Left lobe of liver (tissue), 2 donors: ENCODE measurements around the gene NKAIN2. TPM values are rescaled to one million over a fixed set of nuclear protein-coding genes. Genes with fewer than 3 reads are reported as not detected.

ENCODE experiments used
- ATAC-seq: fragments of 200-7000 bp; cut with Tn5 transposase; one replicate; pipeline ENCODE4 v1.9.1; 2020; ENCODE audit warnings: mild to moderate bottlenecking, moderate library complexity
- DNase-seq: peaks from one replicate; pipeline ENCODE4 v3.0.0-alpha.2; 2020; ENCODE audit warnings: low spot score
- total RNA-seq: library from RNA; stranded (reverse); gene quantifications from one replicate; pipeline ENCODE4 v1.2.1, GENCODE V29; 2021
- donor health status: DM: no; HTN: no; CAD: no; lungs with moderate emphysema.
- donor health status: DM: no; HTN: yes; CAD: no.

The NKAIN2 gene
- total RNA-seq, 1 donor from 2014 or later: not detected

DNA sequence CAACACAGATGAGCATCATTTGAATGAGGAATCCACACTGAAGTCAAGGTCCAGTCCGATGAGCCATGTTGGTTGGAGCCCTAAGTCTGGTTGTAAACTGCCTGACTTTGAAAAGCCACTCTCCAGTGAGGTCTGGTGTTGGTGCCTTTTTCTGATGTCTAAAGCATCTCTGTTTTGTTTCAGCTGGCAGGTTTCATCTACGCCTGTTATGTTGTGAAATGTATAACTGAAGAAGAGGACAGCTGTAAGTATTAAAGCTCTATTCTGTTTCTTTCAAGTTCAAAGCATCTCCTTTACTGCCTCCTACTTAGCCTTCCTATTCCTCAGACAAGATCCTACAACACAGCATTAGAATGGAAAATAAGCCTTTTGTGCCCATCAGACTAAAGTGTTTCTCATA is 987.5 kb downstream of the NKAIN2 start:
- ATAC-seq (no peak), DNase-seq (no peak)

DNA sequence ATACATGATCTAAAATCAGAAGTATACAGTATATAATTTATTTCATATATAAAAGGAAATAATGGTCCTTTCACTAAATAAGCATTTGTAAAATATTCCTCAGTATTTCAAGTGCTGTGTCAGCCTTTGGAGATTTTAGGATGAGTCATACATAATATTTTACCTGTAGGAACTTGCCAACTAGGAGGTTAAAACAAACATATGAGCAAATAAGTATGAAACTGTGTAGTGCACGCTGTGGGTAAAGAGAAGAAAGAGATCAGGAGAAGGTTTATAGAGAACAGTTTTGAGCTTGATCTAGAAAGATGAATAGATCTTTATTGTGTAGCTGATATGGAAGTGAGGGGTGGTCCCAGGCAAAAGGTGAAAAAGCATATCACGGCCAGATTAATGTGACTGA is 988.7 kb downstream of the NKAIN2 start:
- no peak for ATAC-seq
- DNase-seq: no peak

DNA sequence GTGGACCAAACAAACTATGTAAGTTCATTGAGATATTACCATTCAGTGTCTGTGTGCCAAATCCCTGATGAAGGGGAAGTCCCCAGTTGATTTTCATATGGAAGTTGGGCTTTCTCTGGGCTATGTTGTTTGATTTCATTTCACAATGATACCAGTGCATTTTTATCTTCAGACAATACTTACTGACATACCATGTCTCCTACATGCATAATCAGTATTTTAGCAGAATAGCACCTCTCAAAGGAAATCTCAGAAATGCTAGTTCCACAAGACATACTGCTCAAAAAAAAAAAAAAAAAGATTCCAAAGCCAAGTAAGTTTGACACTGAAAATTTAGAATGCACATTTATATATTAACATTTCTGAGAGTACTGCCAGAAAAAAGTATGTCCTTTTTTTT is 989.7 kb downstream of the NKAIN2 start:
- ATAC-seq: no peak

DNA sequence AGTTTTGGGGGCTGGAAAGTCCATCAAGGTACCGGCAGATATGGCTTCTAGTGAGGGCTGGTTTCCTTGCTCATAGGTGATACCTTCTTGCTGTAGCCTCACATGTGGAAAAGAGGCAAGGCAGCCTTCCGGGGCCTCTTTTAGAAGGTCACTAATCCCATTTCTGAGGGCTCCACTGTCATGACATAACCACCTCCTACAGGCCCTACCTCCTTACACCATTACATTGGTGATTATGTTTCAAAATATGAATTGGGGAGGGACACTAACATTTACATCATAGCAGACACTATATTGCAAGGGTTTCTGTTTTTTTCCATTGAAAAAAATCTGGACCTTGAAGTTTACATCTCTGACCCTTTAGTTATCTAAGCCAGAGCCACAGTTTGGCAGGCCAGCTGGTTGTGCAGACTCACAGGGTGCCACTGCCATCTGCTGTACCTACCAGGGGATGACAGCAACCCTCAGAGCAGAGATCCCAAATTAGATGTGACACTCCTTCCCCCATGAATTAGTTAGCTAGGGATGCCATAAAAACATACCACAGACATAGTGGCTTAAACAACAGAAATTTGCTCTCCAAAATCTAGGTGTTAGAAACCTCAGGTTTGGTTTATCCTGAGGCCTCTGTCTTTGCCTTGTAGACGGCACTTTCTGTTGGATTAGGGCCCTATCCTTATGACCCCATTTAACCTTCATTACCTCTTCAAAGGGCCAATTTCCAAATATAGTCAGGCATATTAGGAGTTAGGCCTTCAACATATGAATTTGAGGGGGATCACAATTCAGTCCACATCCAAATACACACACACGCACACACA is 992.2 kb downstream of the NKAIN2 start:
- ATAC-seq: peak; percentile 85
- no peak for DNase-seq

More for the DNA sequence above, 989.7 kb downstream of the NKAIN2 start:
- DNase-seq: no peak

DNA sequence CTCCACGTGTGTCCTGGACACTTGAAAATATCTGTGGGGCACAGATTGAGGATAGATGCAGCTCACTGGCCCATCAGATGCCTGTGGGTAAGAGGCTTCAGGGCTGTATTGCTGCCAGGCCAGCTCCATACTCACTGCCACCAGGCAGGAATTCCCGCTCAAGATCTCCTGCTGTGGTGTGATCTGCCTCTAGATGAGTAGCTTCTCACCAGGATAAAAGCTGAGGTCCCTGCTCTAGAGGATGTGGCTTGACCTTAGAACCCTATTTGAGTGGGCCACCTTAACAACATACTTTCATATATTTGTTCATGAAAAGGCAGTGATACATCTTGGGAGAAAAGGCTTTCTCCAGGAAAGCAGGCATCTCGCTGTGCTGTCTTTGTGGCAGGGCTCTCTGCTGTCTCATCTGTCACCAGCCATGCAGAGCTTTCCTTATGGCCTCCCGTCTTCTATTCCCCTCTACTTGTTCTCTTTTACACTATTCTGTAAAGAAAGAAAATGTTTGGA is 992.9 kb downstream of the NKAIN2 start:
- DNase-seq (no peak), ATAC-seq (no peak)

DNA sequence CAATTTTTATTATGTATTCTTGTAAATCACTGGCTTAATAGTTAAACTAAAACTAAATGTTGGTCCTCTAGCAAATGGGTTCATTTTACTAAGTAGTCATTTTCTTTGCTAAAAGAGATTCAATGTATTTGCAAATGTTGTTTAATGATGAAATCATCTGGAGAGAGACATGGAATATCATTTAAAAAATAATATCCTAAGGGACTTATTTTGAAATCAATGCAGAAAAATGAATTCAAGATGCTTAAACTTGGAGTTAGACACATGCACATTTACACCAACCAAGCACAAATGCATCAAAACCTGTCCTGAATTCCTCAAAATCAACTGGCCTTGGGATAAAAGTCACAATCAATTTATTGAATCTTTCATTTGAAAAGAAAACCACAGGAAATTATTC is 993.6 kb downstream of the NKAIN2 start:
- DNase-seq (no peak), ATAC-seq (no peak)

DNA sequence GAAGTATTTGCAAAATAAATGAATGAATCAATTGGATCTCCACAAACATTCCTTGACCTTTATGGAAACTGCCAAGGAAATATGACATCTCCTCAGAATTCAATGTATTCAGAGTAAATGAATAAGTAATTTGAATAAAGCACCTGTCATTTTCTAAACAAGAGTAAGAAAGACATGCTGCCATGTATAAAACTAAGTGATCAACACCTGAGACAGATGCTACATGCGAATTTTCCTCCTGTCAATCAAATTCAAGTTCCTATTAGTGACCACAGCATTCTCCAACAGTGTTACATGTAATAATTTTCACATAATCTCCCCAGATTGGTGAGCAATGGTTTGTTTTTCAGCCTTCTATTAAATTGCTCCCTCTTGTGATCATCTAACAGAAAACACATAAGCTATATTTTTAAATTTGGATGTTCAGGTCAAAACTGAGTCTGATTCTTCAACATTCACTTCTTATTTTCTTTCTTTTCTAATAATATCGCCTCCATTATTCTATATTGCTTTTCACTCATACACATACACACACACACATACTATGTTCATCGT is 995.4 kb downstream of the NKAIN2 start:
- ATAC-seq (no peak), DNase-seq (no peak)

DNA sequence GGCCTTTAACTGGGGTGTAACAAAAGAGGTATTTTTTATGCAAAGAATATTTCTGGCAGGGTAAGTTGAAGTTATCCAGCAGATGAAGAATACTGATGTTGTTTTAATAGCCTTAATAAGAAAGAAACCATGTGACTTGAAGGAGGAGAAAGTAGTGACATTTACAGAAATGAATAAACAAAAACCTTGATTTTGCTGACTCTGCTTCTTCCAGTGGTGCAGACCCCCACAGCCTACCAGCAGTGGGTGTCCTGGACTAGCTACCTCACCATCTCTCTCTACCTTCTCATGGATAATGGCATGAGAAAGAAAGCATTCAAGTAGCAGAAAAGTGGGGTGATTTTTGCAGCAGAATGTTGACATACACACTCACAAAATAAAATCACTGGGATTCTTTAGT is 996.0 kb downstream of the NKAIN2 start:
- ATAC-seq (no peak), DNase-seq (no peak)

DNA sequence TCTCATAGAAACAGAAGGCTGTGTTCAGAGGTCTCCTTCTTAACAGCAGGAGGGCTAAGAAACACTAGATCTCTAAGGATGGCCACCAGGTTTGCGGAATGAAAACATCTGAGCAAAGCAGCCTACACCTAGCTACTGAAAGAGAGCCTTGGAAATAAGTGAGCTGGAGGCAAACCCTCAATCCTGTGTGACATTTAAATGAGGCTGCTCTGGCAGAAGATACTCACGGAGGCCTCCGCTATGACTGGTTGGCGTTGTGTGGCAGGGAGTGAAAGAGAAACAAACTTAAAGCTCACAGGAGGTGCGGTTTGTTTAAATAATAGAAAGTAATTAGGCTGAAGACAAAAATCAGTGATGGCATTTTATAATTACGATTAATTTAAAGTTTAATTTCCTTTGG is 996.6 kb downstream of the NKAIN2 start:
- DNase-seq: no peak

DNA sequence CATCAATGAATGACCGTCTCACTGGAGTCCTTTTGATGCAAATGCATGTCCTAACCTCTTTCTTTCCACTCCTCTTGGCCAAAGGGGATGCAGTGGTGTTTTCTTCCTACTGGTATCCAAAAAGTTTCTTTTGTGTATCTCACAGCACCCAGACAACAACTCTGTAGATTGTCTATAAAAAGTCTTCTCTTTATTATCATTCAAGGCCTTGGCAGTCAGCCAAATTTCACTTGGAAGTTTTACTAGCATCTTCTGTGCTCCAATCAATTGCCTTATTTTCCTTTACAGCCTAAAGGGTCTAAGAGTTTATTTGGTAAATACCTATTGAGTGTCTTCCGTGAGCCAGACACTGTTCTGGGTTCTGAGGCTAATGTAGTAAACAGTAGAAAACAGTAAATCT is 1008.4 kb downstream of the NKAIN2 start:
- no peak for DNase-seq
- no peak for ATAC-seq

More for the DNA sequence above, 996.6 kb downstream of the NKAIN2 start:
- no peak for ATAC-seq

DNA sequence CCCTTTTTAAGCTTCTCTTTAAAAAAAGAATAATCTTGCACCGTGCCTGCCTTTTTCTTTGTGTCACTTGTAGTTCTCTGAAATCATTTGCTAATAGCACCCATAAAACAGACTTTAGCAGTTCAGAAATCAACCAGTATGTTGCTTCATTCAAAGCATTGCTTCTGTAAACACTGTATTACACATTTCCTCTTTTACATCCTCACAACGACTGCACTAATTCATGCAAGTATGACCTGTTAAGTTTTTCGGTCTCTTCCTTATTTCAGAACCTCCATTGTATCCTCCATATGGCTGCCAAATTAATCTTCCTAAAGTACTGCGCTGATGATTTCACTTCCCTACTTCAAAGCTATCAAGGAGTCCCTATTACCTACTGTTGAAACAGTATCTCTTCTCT is 1015.7 kb downstream of the NKAIN2 start:
- ATAC-seq: no peak
- no peak for DNase-seq

DNA sequence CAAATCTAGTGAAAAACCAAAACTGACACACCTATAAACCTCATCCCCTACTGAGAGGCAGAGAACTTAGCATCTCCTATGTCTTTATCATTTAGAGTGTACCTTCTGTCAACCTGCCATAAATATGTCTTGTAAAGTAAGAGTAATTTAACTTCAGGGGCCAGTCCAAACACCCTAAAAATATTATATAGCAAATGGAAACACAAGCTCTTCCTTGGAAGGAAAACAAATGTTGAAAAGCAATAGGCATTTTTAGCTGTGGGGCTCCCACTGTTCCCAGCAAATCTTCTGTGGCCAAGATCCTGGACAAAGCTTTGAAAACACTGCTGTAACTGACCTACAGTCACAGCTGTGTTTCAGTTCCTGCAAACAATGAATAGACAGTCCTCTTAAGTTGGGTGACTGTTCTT is 1018.5 kb downstream of the NKAIN2 start:
- ATAC-seq (no peak), DNase-seq (no peak)

DNA sequence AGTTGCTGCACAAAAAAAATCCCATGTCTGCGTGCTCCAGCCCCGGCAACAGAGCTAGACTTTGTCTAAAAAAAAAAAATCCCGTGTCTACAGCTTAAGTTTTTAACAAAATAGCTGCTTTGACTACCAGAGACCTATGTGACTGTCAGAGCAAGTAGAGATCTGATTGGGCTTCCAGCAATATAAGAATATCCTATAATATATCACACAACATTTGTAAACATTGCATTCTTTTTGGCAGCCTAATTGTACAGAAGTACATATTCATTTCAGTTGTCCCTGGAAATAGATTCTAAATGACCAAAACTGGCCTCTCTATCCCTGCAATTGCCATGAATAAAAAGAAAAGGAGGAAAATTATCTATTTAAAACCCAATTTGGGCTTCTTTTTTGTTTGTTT is 1019.1 kb downstream of the NKAIN2 start:
- ATAC-seq (no peak), DNase-seq (no peak)

DNA sequence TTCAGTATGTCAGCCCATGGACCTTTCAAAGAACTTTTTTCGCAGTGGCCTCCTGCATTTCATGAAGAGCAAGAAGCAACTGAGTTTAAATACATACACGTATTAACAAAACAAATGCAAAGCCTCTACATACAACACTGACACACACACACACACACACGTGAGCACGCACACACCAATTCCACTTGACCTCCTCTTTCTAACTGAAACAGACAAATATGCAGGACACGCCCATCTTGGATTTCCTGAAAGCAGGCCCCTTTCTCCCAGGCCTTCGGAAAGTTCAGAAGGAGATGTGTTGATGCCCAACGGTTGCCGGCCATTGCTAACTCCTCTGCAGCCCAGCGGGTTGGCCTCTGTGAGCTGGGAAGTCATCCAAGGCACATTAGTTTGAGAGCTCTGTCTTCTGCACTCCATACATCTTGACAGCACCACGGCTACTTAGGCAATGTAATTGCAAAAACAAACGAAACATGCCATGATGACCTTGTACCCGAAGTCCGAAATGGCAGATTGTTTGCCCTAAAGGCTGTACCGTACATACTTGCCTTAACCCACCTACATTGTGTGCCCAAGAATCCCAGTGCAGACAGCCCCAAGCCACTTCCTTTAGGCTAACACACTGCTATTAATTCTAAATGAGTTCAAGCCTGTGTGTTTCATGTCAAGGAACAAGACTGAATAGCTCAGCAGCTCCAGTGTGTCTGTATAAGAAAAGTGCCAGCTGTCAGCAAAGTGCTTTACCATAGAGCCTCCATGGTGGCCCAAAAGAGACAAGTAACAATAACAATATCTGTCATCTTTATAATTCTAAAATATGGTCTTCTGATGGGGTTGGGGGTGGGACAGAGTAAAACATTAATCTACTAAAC is 1019.8 kb downstream of the NKAIN2 start:
- no peak for ATAC-seq

DNA sequence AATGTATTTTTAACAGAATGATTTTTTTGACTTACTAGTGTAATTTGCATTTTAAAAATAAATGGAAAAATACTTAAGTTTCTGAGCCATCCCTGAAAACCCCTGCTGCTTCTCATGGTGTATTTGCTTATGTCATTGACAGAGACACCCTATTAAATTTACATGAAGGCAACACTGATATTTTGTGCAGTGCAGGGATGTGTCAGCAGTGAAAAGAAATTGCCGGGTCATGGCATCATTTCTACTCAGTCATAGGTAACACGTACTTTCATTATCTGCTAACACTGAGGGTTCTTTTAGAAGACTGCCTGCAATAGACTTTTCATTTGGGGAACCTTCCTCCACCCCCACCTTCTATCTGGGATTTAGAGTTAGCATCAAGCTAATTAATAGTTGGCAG is 1021.9 kb downstream of the NKAIN2 start:
- ATAC-seq (no peak), DNase-seq (no peak)

More for the DNA sequence above, 1019.8 kb downstream of the NKAIN2 start:
- no peak for DNase-seq

DNA sequence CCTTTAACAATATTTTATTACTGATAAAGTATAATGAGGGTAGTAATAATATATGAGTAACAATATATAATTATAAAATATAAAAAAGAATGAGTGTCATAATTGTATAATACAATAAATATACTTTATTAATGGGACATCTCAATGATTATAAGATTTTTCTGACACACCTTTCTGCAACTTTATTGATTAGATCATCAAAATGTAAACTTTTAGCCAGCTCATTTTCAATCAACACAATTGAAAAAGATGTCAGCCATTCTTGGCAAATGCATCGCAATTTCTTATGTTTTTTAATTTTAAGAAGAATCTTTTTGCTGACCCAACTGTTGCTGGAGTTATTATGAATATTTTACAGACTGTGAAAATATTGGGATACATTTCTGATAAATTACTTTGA is 1026.2 kb downstream of the NKAIN2 start:
- ATAC-seq: no peak

DNA sequence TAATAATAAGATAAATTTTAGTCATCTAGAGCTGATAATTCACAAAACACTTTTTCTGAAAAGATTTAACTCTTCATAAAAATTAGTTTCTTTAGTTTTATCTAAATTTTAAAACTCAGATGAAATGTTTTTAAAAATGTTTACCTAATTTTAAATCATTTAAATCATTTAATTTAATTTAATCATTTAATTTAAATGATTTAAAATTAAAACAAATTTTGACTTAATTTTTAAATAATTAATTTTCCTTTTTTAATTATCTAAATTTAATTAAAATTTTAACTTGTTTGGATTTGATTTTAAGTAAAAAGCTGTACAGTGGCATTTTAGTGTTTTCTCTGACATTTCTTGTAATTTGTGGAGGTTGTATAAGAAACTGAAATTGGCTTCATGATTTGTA is 1026.8 kb downstream of the NKAIN2 start:
- DNase-seq (no peak), ATAC-seq (no peak)

More for the DNA sequence above, 1026.2 kb downstream of the NKAIN2 start:
- no peak for DNase-seq

DNA sequence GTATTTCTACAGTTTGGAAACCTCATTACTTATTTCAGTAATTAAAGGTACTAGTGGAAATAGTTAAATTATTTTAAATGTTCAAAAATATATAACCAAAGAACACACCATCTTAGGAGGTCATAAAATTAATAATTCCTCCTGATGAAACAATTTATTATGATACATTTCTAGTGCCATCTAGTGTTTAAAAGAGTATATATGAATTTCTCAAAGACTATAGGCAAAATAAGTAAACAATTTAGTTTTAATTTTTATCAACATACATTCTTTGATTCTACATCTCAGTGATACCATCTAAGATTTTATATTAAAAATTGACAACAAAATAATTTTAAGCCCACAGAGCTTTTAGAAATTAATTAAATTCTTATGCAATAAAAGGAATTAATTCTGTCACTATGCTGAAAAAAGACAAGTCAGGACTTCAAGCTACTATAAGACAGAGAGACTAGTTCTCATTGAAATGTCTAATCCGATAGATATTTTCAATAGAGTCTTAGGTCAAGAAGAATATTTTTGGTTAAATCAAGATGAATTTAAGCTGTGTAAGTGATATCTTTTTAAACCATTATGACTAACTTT is 1050.8 kb downstream of the NKAIN2 start:
- no peak for DNase-seq

DNA sequence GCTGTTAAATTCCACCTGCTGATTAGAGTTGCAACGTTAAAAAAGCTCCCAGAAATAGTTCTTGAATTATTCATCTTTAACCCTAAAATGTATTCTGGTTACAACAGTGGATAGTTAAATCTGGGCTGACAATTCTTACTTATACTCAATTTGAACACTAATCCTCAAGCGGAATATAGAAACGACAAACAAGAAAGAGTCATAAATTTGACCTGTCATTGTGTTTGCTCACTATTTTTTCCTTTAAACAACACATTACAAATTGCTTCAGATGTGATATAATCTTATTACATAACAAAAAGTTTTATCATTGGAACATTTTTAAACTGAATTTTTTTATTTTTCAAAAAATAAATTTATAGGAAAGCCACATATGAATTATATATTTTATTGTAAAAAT is 1054.1 kb downstream of the NKAIN2 start:
- ATAC-seq: no peak

More for the DNA sequence above, 1050.8 kb downstream of the NKAIN2 start:
- ATAC-seq: no peak

DNA sequence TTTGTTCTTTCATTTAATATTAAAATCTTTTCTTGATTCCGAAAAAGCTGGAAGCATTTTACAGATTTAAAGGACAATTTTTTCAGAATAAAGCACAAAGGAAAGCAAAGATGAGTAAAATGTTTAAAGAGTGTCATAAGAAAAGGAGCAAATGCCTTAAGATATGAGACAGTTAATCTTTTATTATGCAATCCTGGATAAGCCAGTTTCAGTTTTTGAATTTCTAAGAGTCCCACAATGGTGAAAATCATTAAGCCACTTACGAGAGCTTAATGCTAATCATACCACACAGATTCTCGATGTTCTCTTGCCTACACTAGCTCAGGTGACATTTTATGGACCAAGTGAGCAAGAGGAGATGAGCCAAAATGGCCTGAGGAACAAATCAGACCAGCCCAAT is 1054.9 kb downstream of the NKAIN2 start:
- no peak for ATAC-seq
- DNase-seq: no peak

More for the DNA sequence above, 1054.1 kb downstream of the NKAIN2 start:
- no peak for DNase-seq

DNA sequence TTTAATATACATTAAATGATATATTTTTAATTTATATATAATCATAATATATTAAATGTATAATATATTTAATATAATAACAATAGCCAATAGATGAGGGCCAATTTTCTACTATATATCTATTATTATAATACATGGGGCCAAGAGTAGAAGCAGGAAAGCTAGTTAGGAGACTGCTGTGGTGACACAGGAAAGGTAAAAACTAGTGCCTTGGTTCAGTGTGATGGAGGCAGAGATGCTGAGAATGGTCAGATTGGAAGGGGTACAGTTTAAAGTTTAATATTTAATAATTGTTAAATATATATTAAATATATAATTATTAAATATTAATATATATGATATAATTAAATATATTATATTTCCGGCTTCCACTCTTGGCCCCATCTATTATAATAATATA is 1055.7 kb downstream of the NKAIN2 start:
- no peak for DNase-seq

More for the DNA sequence above, 1055.7 kb downstream of the NKAIN2 start:
- ATAC-seq: no peak
